Left colon (tissue), 2 donors: ENCODE measurements around the gene VKORC1. TPM values are rescaled to one million over a fixed set of nuclear protein-coding genes. Genes with fewer than 3 reads are reported as not detected.
"Not testable (repeated sequence)": the region's sequence is repeated elsewhere in the genome, so short reads cannot be mapped to it uniquely, and the experiment has no call there.

Experiments used
- ATAC-seq: fragments of 200-7000 bp; cut with Tn5 transposase; one replicate; pipeline ENCODE4 v1.9.1; 2020; ENCODE audit warnings: mild to moderate bottlenecking, moderate library complexity
- DNase-seq, 2 donors: peaks; one replicate each; pipeline ENCODE4 v3.0.0-alpha.2; 2020
- intact Hi-C, 2 donors: fragments of 100-400 bp; cut with DNase I in 1 of 2; cut with micrococcal nuclease in 1 of 2; formaldehyde crosslinking; loops; one replicate each; pipeline versions ENCODE4 v1.11.2 to v1.14.0; 2022; cut with DNase I, micrococcal nuclease
- long read RNA-seq: library from polyadenylated mRNA; unstranded; transcript quantifications from one replicate; pipeline ENCODE4 v2.0.0, GENCODE V29; 2021
- total RNA-seq, 2 donors: library from RNA; stranded (reverse); fragmentation: NEBNext Ultra II Directional; extraction: Animal tissue kit (Norgen Biotek cat#: 25700); gene quantifications; one replicate each; pipeline ENCODE4 v1.2.1, GENCODE V29; 2021
- donor health status: DM: no; HTN: no; CAD: no.
- donor health status: DM: yes; HTN: yes; CAD: no.

Gene VKORC1
- 10 to 100 TPM; 28.7 to 40.5 TPM for total RNA-seq
- long read RNA-seq, transcript VKORC1-205 (3 exons, 1,012 nt) = major isoform, 24 of 27 reads
- long read RNA-seq, partial matches to known transcripts = 0 of 27 reads
- long read RNA-seq, other reads (novel, unspliced or antisense) = 1 of 27 reads

DNA sequence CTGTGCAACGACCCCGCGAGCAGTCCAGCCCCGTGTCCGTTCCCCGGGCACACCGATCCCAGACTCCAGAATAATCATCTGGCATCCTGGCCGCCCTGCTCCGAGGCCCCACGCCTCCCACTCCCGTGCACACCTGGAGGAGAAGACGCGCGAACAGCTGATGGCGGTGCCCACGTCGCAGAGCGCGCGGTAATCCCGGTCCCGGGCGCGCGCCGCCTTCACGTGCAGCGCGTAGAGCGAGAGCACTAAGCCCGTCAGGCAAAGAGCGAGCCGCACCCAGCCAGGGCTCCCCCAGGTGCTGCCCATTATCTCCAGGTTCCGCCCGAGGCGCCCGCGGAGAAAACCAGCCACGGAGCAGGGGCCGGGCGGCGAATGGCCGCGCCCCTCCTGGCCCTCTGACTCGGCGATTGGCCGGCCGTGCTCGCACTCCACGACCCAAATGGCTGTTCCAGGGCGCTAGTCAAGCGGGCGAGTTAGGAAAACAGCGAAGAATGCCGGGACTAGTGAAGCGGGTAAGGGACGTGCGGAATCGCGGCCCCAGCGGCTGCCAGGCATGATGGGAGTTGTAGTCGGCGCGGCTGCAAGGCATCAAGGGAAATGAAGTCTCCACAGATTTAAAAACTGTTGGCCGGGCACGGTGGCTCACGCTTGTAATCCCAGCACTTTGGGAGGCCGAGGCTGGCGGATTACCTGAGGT lies at the start of gene VKORC1:
TSS of gene VKORC1 (minus strand) at position 374 of the 697 bp plus-strand sequence. CDS start at position 306, 68 bp downstream.
- peak; percentile 92 for ATAC-seq
- DNase-seq = peak; percentile 94 to 96
- intact Hi-C loops = no loop called here

DNA sequence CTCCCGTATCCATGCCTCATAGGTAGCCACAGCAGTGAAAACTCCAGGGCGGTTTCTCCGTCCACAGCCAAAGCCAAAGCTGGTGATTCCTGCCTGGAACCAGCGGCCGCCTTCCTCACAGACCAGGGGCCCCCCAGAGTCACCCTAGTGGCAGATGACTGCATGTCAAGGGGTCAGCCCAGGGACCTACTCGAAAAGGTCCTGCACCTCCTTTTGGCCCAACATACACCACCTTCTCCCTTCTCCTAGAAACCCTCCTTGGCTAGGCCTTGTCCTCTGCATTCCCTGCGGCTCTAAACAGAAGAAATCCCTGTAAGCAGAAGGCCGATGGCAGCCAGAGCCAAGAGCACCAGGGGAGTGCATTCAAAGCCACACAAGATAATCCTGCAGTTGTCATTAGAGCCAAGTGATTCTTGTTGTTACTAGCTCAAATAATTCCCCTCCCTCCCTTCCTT lies 49.1 kb upstream of the VKORC1 start:
- ATAC-seq (no peak), DNase-seq (peak in 1 of 2 donors; percentile 12)
- intact Hi-C loops = loop anchor here in 1 of 2 donors (10.0 kb wide), 1 partner anchor 159 kb away; the partner anchor contains the start of gene HSD3B7

DNA sequence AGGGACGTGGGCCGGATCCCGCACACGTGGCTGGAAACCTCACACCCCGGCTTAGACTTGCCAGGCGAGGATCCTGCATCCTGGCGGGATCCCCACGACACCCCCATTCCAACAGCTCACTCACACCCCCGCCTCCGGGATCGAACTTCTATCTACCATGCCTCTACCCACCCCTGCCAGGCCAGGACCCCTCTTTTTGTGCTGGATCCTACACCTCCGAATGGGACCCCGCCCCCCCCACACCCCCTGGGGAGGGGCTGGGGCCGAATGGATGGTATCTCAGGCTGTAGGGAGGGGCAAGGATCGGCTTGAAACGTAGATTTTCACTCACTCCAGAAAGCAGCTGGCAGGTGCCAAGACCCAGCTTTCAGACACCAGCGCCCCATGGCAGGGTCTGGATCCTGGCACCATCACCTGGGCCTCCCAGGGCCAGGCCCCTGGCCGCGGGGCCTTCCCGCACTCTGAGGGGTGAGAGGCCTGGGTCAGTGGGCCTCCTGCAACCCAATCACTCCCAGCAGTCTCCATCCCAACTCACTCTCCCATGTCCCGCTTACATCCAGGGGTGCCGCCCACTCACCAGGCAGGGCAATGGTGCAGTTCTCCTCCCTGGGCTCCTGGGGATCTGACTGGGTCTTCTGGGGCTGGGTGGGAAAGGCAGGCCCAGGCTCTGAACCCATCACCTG lies 48.6 kb upstream of the VKORC1 start:
- intact Hi-C loops = loop anchor here in 1 of 2 donors (10.0 kb wide), 1 partner anchor 158 kb away; the partner anchor contains the start of gene HSD3B7
- ATAC-seq (no peak), DNase-seq (peak in 1 of 2 donors; percentile 59)

DNA sequence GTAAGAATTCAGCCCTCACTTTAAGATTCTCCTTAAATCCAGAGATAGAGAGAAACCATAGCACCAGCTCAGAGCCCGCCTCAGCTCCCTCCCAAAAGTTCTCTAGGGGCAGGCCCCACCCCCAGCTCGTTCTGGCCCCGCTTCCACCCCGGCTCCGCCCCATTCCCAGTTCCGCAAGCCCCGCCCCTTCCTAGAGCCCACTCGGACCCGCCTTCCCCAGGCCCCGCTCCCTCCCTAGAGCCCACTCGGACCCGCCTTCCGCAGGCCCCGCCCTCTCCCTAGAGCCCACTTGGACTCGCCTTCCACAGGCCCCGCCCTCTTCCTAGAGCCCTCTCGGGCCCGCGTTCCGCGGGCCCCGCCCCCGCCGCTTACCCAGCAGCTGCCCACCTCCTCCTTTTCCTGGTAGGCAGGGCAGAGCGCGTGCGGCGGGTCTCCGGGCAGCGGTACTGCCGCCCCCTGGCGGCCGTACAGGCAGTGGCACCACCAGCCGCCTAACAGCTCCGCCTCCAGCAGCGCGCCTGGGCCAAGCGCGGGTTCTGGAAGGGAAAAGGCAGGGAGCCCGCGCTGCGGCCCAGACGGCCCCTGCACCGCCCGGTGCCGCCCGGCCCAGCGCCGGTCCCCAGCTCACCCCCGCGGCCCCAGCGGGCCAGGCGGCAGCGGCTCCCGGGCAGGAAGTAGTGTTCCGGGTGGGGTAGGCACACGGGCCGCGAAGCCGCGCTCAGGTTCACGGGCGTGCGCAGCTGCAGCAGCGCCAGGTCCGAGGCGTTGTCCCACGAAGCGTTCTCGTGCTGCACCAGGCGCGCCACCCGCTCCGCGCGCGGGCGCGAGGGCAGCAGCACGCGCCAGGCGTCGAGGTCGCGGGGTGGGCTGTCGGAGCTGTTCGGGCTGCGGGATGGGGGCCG lies 47.8 kb upstream of the VKORC1 start:
- intact Hi-C loops = loop anchor here in 1 of 2 donors (10.0 kb wide), 1 partner anchor 158 kb away; the partner anchor contains the start of gene HSD3B7
- peak; percentile 81 for ATAC-seq

DNA sequence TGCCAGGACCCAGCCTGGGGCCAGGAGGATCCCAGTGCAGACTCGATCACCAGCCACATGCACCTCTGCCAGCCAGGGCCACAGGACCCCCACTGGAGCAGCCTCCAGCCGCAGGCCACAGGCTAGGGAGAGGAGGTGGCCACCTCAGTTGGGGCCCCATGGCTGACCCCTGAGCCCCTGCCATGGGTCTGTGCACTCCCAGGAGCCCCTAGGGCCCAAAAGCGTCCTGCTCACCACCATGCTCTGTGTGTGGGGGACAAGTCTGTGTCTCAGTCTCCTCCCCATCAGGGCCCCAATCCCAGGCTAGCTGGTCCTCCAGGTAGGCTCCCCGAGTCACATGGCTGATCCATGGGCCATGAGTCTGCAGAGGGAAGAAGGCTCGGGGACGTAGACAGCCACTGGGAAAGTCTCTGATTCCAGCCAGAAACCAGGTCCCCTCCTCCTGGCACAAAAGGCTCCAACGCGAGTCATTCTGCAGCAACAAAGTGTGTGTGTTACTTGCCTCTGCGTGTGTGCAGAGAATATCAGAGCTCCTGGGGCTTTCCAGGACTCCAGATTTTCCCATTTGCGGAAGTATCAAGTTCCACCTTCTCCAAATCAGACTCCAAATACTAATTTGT lies 47.0 kb upstream of the VKORC1 start:
- intact Hi-C loops = loop anchor here in 1 of 2 donors (10.0 kb wide), 1 partner anchor 157 kb away; the partner anchor contains the start of gene HSD3B7
- ATAC-seq (peak; percentile 5), DNase-seq (peak in 1 of 2 donors; percentile 44)

More for the DNA sequence above, 47.8 kb upstream of the VKORC1 start:
- peak; percentile 99 for DNase-seq

DNA sequence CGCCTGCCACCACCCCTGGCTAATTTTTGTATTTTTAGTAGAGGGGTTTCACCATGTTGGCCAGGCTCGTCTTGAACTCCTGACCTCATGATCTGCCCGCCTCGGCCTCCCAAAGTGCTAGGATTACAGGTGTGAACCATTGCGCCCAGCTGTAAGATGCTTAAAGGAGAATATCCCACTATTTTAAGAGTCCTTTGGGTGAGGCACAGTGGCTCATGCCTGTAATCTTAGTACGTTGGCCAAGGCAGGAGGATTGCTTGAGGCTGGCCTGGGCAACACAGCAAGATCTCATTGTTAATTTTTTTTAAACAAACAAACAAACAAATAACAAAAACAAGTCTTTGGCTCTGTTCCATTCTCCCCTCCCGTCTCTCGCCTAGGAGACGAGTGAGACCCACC lies 46.5 kb upstream of the VKORC1 start:
- intact Hi-C loops = loop anchor here in 1 of 2 donors (10.0 kb wide), 1 partner anchor 156 kb away; the partner anchor contains the start of gene HSD3B7
- not testable (repeated sequence) for ATAC-seq, DNase-seq

DNA sequence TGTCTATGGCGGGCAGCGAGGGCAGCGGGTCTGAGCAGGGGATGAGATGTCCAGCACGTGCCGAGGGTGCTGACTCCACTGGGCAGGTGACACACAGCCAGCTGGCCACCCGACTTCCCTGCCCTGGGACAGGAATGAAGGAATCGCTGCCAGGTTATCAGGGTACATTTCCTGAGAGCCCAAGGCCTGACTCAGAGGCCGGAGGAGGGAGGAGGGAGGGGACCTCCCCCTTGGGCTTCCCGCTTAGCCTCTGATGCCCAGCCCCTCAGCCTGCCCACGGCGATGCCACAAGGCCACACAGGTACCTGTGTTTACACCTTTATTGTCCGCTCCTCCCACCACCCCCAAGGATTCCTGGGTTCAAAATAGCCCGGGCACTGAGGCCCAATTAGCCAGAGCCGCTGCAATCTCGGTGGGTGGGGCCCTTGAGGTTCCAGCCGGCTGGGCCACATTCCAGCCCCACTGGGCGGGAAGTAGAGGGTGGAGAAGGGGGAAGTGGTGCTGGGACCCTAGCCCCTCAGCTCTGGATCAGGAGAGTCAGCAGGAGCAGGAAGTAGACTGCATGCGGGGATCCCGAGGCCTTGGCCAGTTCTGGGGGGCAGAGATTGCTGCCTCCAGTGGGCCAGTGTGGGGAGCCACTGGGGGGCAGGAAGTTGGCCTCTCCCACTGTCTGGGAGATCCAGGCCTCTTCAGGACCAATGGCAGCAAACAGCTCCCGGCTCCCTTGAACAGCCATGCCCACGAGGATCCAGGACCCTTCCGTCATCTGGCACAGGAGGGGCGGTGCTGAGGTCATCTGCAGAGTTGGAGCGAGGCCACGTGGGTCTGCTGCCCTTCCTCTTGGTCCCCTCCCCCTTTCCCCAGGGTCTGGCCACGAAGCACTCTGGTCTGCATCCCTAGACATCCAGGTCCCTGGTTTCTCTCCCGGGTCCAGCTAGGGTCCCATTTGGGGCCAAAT lies 44.3 kb upstream of the VKORC1 start:
- intact Hi-C loops = no loop called here
- ATAC-seq = peak; percentile 48
- peak; percentile 90 to 93 for DNase-seq

DNA sequence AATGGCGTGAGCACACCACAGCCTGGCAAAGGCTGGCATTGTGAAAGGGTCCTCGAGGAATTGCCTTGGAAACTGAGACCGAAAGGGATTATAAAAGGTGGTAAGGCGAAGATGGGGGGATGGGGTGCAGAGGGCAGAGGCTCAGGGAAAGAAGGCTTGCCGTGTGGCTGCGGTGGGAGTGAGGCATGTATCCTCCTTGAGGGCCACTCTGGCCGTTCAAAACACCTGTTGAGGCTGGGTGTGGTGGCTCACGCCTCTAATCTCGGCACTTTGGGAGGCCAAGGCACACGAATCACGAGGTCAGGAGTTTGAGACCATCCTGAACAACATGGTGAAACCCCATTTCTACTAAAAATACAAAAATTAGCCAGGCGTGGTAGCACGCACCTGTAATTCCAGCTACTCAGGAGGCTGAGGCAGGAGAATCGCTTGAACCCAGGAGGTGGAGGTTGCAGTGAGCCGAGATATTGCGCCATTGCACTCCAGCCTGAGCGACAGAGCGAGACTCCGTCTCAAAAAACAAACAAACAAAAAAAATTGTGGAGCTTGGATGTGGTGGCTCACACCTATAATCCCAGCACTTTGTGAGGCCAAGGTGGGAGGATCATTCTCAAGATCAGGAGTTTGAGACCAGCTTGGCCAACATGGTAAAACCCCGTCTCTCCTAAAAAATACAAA lies 42.4 kb upstream of the VKORC1 start:
- intact Hi-C loops, ATAC-seq, DNase-seq: not testable (repeated sequence)

DNA sequence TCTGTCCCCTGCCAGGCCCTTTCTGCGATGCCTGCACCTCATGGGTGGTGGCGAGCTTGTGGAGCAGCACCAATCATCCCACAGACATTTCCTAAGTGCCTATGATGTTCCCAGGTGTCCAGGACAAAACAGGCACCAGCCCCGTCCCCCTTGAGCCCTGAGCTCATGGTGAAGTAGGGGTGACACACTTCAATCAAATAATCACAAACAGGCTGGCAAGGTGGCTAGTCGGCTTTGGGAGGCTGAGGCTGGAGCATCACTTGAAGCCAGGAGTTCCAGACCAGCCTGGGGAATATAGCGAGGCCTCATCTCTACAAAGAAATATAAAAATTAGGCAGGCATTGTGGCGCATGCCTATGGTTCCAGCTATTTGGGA lies 41.7 kb upstream of the VKORC1 start:
- ATAC-seq (no peak), DNase-seq (no peak)
- intact Hi-C loops = no loop called here

DNA sequence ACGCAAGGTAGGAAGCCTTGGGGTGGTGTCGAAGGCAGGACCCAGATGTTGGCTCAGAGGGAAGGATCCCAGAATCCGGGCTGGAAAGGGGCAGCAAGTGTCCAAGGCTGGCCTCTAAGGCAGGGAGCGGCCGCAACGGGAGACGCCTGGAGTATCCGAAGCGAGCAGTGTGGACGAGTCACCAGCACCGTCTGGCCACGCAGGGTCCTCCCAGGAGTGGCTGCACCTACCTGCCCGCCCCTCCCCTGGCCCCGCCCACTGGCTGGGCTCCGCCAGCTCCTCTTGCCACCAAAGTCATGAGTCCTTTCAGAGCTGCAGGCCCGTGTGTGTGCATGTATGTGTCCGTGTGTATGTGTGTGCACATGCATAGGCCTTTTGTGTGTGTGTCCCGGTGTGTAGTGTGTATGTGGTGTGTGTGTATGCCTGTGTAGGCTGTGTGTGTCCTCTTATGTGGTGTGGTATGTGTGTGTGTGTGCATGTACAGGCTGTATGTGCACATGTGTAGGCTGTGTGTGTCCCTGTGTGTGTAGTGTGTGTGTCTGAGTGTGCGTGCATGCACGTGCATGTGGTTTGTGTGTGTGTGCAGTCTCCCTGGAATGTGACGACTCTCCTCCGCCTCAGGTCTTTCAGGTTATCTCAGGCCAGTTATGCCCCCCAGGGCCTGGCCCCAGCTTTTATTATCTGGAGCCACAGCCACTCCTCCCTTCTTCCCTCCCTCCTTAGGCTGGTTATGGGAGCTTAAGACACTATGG lies 41.1 kb upstream of the VKORC1 start, which contains the start of gene PRSS8:
TSS of gene PRSS8 (minus strand) at position 193 of the 752 bp plus-strand sequence. CDS start 229 bp downstream, outside the sequence.
- intact Hi-C loops = no loop called here
- DNase-seq = peak; percentile 94
- peak; percentile 57 for ATAC-seq

DNA sequence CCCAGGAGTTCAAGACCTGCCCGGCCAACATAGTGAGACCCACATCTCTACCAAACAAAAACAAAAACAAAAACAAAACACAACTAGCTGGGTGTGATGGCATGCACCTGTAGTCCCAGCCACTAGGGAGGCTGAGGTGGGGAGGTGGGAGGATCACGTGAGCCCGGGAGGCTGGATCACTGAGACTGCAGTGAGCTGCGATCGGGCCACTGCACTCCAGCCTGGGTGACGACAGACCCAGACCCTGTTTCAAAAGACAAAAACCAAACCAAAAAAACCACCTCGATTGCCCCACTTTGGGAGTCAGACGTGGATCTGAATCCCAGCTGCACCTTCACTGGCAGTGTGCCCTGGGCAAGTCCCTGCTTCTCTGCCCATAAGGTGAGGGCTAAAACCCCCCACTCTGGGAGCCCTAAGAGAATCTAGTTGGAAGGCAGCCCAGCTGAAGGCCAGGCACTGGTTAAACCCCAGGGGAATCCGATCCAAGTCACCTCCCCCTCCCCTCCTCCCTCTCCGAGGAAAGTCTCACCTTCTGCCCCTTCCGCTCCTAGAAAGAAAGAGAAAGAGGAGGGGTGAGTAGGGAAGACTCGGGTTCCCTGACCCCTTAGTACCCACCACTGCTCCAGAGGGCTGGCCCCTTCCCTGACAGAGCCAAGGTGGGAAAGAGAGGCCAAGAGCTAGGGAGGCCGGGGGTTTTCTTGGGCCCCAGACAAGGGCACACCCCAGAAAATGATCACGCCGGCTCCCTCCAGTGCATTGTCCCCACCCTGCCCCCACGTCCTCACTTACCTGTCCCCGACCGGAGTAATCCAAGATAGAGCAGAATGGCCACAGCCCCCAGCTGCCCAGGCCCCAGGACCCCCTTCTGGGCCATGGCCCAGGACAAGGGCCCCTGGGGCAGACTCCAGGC lies 40.3 kb upstream of the VKORC1 start:
- intact Hi-C loops = no loop called here
- DNase-seq (peak; percentile 73 to 80), ATAC-seq (peak; percentile 40)

DNA sequence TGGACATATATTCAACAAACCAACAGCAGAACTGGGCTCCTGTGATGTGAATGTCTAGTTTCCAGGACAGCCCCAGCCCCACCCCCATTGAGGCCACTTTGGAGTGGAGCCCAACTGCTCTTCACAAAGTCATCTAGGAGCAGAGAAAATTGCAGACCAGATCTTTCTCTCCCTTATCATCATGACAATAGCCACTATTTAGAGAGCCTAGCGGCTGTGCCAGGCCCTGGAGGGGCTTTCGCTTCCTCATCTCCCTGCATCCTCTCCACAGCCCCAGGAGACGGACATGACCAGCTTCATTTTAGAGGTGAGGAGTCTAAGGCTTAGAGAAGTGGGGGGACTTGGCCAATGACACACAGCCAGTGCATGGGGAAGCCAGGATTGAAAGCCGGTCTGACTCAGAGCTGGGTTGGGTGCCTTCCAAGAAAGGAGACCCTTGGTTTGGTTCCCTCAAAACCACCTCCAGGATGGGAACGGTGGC lies 39.5 kb upstream of the VKORC1 start:
- intact Hi-C loops = no loop called here
- no peak for ATAC-seq

DNA sequence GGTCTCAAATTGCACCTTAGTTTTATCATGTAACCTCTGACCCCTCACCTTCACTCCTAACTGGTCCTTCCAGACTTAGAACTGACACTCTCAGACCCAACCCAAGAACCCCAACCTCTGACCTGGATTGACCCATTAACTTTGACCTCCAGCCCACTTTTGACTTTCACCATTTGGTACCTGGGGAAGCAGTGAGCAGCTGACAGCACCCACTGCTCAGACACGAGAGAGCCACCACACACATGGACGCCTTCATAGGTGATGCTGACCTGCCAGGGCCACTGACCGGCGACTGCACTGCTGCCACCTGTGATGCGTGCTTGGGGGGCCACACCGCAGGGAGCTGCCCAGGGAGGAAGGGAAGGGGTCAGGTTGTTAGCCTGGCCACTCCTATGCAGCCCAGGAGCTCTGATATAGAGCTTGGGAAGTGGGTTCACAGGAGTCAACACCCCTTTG lies 38.5 kb upstream of the VKORC1 start:
- no peak for ATAC-seq
- intact Hi-C loops = no loop called here
- no peak for DNase-seq

More for the DNA sequence above, 39.5 kb upstream of the VKORC1 start:
- no peak for DNase-seq

DNA sequence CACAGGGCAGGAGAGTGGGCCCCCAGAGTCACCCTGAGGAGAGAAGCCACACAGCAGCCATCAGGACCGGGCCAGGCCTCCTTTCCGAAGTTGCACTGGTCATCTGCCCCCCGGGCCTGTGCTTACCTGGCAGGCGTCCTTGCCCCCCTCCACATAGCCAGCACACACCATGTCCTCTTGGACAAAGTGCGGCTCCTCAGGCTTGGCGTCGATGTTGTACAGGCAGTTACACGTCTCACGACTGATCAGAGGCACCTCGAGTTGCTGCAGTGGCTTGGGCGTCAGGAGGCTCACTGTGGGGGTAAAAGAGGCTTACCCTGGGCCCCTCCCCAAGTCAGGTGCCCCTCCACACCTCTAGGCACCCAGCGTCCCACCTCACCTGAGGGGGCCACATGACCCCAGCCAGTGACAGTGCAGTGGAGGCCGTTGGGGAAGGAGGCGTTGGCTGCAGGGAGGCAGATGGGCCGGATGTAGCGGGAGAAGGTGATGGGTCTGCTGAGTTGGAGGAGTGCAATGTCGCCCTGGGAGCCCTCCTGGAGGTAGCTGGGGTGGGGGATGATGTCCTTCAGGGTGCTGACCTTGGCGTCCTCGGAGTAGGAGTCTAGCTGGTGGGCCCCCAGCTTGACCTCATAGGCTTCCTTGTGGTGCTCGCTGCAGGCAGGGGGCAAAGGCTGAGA lies 37.8 kb upstream of the VKORC1 start:
- intact Hi-C loops = no loop called here
- DNase-seq = no peak
- ATAC-seq = no peak
